GM12873 (cell line): Measurements from ENCODE around the gene GDPD4.

Experiments used
- CTCF ChIP-seq: IDR thresholded peaks from 2 replicates; pipeline ENCODE4 v1.5.1; 2012; ENCODE audit warnings: low read depth, mild to moderate bottlenecking, moderate library complexity, low read length, control low read depth; ENCODE audit not compliant: insufficient read depth; ENCODE audit errors: missing control alignments

GDPD4 gene

GRCh38 chr11:77186302-77186701 is 115.2 kb downstream of the GDPD4 start:
- no peak for TF ChIP-seq CTCF

- TF ChIP-seq CTCF = no peak
These were observed 117.2 kb downstream of the GDPD4 start for GRCh38 chr11:77184136-77184860.

- TF ChIP-seq CTCF = no peak
These were observed 118.0 kb downstream of the GDPD4 start for GRCh38 chr11:77183431-77183984.

GRCh38 chr11:77182542-77183430 is 118.7 kb downstream of the GDPD4 start:
- no peak for TF ChIP-seq CTCF

- no peak for TF ChIP-seq CTCF
These were observed 119.5 kb downstream of the GDPD4 start for GRCh38 chr11:77181799-77182541.

GRCh38 chr11:77181226-77181625 is 120.3 kb downstream of the GDPD4 start:
- TF ChIP-seq CTCF = no peak
